Left ventricle myocardium inferior (tissue), 1 donor: ENCODE data around the gene NPB. TPM values are rescaled to one million over a fixed set of nuclear protein-coding genes. Genes with fewer than 3 reads are reported as not detected.

Experiments
- DNase-seq: peaks from one replicate; pipeline ENCODE4 v3.0.0-alpha.2; 2020
- H3K27ac ChIP-seq: fragments of 200-600 bp; replicated peaks from 2 replicates; pipeline ENCODE4 v1.8.0; 2021
- H3K27me3 ChIP-seq: fragments of 200-600 bp; 2 replicates; pipeline ENCODE4 v1.8.0; 2021; ENCODE audit warnings: low read depth
- H3K36me3 ChIP-seq: fragments of 200-600 bp; 2 replicates; pipeline ENCODE4 v1.8.0; 2021
- H3K4me1 ChIP-seq: fragments of 200-600 bp; 2 replicates; pipeline ENCODE4 v1.8.0; 2021
- H3K4me3 ChIP-seq: fragments of 200-600 bp; 2 replicates; pipeline ENCODE4 v1.8.0; 2021; ENCODE audit warnings: mild to moderate bottlenecking, moderate library complexity
- H3K9me3 ChIP-seq: fragments of 200-600 bp; replicated peaks from 2 replicates; pipeline ENCODE4 v1.8.0; 2021
- intact Hi-C: fragments of 100-400 bp; cut with micrococcal nuclease; formaldehyde crosslinking; loops from one replicate; pipeline ENCODE4 v1.11.0; 2022
- total RNA-seq: library from RNA; stranded (reverse); fragmentation: NEBNext Ultra II Directional; extraction: Animal tissue kit (Norgen Biotek cat#: 25700); gene quantifications from one replicate; pipeline ENCODE4 v1.2.1, GENCODE V29; 2021
- TF ChIP-seq, protein P1 (sequence below): fragments of 200-600 bp; IDR thresholded peaks from 2 replicates; pipeline ENCODE4 v1.8.0; 2021; ENCODE audit warnings: antibody characterized with exemption, mild to moderate bottlenecking, borderline replicate concordance
- donor health status: DM: no; HTN: yes; CAD: no; lungs with severe emphysema.

The NPB gene
- total RNA-seq, 1 donor from 2014 or later: 0.19 TPM

DNA sequence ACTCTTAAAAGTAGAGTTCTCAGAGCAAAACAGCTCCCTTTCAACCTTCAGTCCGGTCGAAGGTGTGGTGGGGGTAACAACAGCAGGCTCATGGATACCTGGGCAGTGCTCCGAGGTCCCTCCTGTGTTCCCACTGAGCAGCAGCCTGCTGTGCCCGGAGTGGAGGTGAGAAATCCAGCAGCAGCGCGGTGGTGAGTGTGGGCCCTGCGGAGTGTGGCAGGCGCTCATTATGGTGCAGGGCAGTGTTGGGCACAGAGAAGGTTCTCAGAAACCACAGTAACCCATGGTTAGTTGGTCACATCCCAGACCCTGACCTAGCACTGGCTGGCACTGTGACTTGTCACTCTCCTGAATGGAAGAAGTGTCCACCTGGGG, 36.7 kb upstream of the NPB start:
- peak overlapping the region; percentile 99 for H3K27ac ChIP-seq
- no peak for DNase-seq
- H3K36me3 ChIP-seq: peaks cover 31% of the 10 kb centered on the region
- no peaks in the 10 kb centered on the region for H3K9me3 ChIP-seq
- H3K4me3 ChIP-seq: no peak overlapping the region
- peaks cover 81% of the 10 kb centered on the region for H3K4me1 ChIP-seq
- H3K27me3 ChIP-seq: no peaks in the 10 kb centered on the region
- intact Hi-C loops: no loop called here
- TF ChIP-seq, protein P1, sequence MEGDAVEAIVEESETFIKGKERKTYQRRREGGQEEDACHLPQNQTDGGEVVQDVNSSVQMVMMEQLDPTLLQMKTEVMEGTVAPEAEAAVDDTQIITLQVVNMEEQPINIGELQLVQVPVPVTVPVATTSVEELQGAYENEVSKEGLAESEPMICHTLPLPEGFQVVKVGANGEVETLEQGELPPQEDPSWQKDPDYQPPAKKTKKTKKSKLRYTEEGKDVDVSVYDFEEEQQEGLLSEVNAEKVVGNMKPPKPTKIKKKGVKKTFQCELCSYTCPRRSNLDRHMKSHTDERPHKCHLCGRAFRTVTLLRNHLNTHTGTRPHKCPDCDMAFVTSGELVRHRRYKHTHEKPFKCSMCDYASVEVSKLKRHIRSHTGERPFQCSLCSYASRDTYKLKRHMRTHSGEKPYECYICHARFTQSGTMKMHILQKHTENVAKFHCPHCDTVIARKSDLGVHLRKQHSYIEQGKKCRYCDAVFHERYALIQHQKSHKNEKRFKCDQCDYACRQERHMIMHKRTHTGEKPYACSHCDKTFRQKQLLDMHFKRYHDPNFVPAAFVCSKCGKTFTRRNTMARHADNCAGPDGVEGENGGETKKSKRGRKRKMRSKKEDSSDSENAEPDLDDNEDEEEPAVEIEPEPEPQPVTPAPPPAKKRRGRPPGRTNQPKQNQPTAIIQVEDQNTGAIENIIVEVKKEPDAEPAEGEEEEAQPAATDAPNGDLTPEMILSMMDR: no peak

DNA sequence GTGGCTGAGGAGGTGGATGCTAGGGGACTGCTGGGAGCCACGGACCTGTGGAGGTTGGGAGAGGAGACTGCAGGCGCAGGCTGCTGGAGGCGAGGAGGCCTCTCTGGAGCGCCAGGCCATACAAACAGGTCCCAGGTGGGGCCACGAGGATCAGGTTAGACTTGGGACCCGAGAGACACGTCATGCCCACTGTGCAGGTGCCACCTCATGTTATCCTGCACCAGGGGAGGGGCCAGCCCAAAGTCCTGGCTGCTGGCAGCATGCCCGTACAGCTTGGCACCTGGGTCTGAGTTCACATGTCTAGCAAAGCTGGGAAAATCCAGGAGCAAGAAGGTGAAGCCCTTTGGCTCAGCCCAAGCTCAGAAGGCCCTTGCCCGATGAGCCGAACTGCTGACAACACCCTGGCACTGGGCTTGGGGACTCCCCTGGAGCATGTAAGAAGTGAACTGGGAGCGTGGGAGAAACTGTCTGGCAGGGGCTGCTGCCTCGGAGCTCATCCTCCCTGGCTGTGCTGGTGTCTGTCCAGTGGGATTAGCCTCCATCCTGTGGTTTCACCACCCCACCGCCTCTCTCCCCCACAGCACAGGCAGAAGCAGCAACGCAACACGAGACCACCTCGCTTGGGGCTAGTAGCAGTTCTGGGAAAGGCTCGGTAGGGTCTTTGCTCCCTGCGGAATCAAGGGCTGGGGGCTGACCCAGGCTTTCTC, 36.2 kb upstream of the NPB start:
- TF ChIP-seq, protein P1: no peak
- intact Hi-C loops: no loop called here
- peak overlapping the region; percentile 99 for H3K27ac ChIP-seq
- H3K27me3 ChIP-seq: no peaks in the 10 kb centered on the region
- peaks cover 85% of the 10 kb centered on the region for H3K4me1 ChIP-seq
- no peak overlapping the region for H3K4me3 ChIP-seq
- DNase-seq: no peak
- H3K9me3 ChIP-seq: no peaks in the 10 kb centered on the region
- peaks cover 31% of the 10 kb centered on the region for H3K36me3 ChIP-seq

DNA sequence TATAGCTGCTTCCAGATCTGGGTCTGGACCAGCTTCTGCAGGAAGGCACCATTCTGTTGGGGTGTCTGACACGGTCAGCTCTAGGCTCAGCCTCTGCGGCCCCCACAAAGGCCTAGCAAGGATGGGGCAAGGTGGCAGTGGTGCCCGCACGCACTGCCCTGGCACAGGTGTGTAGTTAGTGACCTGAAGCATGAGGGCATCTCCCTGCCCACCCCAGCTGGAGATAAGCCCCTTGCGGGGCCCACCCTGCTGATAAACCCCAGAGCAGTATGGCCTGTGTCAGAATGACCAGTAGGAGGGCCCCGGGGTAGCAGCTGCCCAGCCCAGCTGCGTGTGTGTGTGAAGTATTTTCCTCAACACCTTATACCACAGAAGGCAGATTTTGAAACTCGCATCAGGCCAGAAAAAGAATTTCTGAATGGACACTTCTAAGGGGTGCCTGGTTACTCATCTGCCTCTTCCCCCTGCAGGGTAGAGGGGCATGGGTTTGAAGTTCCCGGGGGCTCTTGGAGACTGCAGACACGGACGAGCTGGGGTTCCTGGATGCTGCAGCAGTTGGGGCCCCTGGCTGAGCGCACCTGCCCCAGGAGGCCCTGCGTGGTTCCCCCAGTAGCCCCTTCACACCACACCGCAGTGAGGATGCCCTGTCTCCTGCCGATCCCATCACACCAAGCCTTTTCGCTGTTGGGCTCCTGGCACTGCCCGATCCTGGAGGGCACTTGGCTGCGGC, 35.4 kb upstream of the NPB start:
- Histone ChIP-seq H3K4me3 (no peak overlapping the region), H3K9me3 (no peaks in the 10 kb centered on the region), H3K4me1 (peaks cover 81% of the 10 kb centered on the region), H3K27ac (peak overlapping the region; percentile 99), H3K27me3 (no peaks in the 10 kb centered on the region), H3K36me3 (peaks cover 31% of the 10 kb centered on the region)
- intact Hi-C loops: no loop called here
- no peak for DNase-seq
- TF ChIP-seq, protein P1: no peak

DNA sequence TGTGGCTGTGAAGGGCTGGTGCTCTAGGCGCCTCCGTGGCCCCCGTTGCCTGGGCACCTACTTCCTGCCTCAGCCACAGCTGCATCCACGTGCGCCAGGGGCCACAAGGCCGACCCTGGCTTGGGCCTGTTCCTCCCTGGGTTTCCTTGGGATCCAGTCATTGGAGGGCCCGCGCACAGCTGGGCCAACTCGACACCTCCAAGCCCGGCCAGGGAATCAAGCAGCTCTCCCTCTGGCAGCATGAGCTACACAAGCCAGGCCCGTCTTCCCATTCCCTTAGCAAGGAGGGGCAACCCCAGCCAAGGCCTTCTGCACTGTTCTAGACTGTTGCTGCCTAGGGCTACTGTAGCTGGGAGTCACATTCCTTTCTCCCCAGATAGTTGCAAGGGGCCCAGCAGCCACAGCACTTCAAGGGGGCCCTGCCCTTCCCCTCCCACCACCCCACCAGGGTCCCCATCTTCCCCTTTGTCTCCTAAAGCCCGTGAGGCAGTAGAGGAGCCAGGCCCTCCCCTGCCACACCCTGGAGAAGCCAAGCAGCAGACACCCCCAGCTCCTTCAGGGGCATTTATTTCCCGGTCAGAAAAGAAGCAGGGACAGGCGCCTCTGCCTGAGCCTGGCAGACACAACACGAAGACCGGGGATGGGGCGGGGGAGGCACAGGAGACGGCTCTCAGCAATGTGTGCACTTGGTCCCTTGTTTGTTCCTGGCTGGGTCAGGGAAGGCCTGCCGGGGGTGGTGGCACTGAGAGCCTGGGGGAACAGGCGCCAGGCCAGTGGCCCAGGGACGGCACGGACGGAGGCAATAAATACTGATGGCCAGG, 34.7 kb upstream of the NPB start:
- Histone ChIP-seq H3K36me3 (peaks cover 31% of the 10 kb centered on the region), H3K27me3 (no peaks in the 10 kb centered on the region), H3K4me3 (no peak overlapping the region), H3K4me1 (peaks cover 81% of the 10 kb centered on the region), H3K9me3 (no peaks in the 10 kb centered on the region), H3K27ac (peak overlapping the region; percentile 99)
- DNase-seq: no peak
- intact Hi-C loops: no loop called here
- TF ChIP-seq, protein P1: no peak

DNA sequence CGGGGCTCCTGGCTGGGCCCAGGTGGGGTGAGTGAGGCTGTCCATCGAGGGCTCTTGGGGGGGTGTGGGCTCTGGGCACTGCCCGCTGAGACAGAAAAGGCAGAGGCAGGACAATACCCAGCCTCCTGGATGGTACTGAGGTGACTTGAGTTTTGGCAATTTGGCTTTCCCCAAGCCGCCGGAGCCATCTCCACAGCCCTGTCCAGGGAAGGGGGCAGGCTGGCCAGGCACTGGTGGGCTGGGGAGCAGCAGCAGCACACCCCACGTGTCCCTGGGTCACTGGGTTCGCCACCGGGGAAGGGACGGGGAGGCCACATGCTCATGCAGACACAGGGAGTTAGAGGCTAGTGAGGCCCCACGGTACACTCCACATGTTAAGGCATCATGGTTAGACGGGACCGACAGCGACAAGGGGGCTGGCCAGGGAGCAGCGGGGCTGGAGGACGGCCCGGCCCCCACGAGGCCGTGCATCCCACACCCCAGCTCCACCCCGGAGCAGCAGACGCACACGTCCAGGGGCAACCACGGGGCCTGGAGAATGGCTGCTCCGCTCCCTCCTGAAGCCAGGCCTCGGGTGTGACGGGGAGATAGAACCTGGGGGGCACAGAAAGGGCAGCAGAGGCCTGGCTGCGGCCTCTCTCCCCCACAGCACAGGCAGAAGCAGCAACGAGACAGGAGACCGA, 33.9 kb upstream of the NPB start:
- peaks cover 81% of the 10 kb centered on the region for H3K4me1 ChIP-seq
- H3K9me3 ChIP-seq: no peaks in the 10 kb centered on the region
- DNase-seq: no peak
- H3K27ac ChIP-seq: peak overlapping the region; percentile 99
- no peak overlapping the region for H3K4me3 ChIP-seq
- TF ChIP-seq, protein P1: no peak
- H3K36me3 ChIP-seq: peaks cover 31% of the 10 kb centered on the region
- H3K27me3 ChIP-seq: no peaks in the 10 kb centered on the region
- intact Hi-C loops: no loop called here
